CD4-positive, alpha-beta T cell (primary cell): Measurements from ENCODE around the gene DSCAML1. TPM values are rescaled to one million over a fixed set of nuclear protein-coding genes. Genes with fewer than 3 reads are reported as not detected.

Experiments
- ATAC-seq: fragments of 200-7000 bp; cut with Tn5 transposase; one replicate; pipeline ENCODE4 v1.10.0; 2022; ENCODE audit warnings: mild to moderate bottlenecking; ENCODE audit not compliant: poor library complexity
- CTCF ChIA-PET: fragments of 350-600 bp; sonication (Branson Sonifier 250); formaldehyde crosslinking; loops from one replicate; lab custom pipeline; 2021; ENCODE audit warnings: antibody characterized with exemption, inconsistent platforms; lab: Charles Lee
- POLR2A ChIA-PET: fragments of 350-600 bp; sonication (Branson Sonifier 250); formaldehyde crosslinking; loops from one replicate; lab custom pipeline; 2021; ENCODE audit warnings: antibody characterized with exemption, inconsistent platforms; lab: Charles Lee
- DNase-seq, 14 experiments: peaks; one replicate each; pipeline ENCODE4 v3.0.0-alpha.2; 2013 to 2020; ENCODE audit warnings: mixed read lengths in 2 of 14
- H3K27ac ChIP-seq, 2 donors: one replicate each; pipeline versions ENCODE4 v1.5.1 to v1.7.0; 2013; ENCODE audit warnings: low read length in 2 of 2, low read depth in 1 of 2, mild to moderate bottlenecking in 1 of 2
- H3K27me3 ChIP-seq, 2 experiments: 1 replicate in 1 of 2; 2 replicates in 1 of 2; pipeline versions ENCODE4 v1.6.1 to v1.7.0; 2013; ENCODE audit warnings: low read length in 2 of 2, control low read depth in 1 of 2, mild to moderate bottlenecking in 1 of 2, moderate library complexity in 1 of 2; ENCODE audit not compliant: insufficient read depth in 2 of 2, control insufficient read depth in 1 of 2
- H3K36me3 ChIP-seq: one replicate; pipeline ENCODE4 v1.6.1; 2013; ENCODE audit warnings: low read length, control low read depth; ENCODE audit not compliant: insufficient read depth
- H3K4me1 ChIP-seq: one replicate; pipeline ENCODE4 v1.6.1; 2013; ENCODE audit warnings: low read length, control low read depth; ENCODE audit not compliant: insufficient read depth
- H3K4me3 ChIP-seq: one replicate; pipeline ENCODE4 v1.5.1; 2013; ENCODE audit warnings: mild to moderate bottlenecking, low read length, moderate library complexity
- H3K9me3 ChIP-seq, 2 experiments: 1 replicate in 1 of 2; 2 replicates in 1 of 2; pipeline versions ENCODE4 v1.6.1 to v1.7.0; 2013; ENCODE audit warnings: low read length in 2 of 2, mild to moderate bottlenecking in 2 of 2, control low read depth in 1 of 2, moderate library complexity in 1 of 2; ENCODE audit not compliant: control insufficient read depth in 1 of 2, insufficient read depth in 1 of 2
- H3K27ac Mint-ChIP-seq: one replicate; pipeline ENCODE4 v1.8.0; 2020; ENCODE audit warnings: mixed read lengths
- H3K27me3 Mint-ChIP-seq: one replicate; pipeline ENCODE4 v1.8.0; 2021; ENCODE audit warnings: mixed read lengths
- H3K36me3 Mint-ChIP-seq: one replicate; pipeline ENCODE4 v1.8.0; 2021; ENCODE audit warnings: low read depth, mixed read lengths
- H3K4me1 Mint-ChIP-seq: one replicate; pipeline ENCODE4 v1.8.0; 2021; ENCODE audit warnings: low read depth, mixed read lengths
- H3K4me3 Mint-ChIP-seq: one replicate; pipeline ENCODE4 v1.8.0; 2020; ENCODE audit warnings: mild to moderate bottlenecking, mixed read lengths
- H3K9me3 Mint-ChIP-seq: one replicate; pipeline ENCODE4 v1.8.0; 2020; ENCODE audit warnings: mixed read lengths
- CTCF ChIP-seq: fragments of 200-600 bp; IDR thresholded peaks from one replicate; pipeline ENCODE4 v1.8.0; 2022; ENCODE audit warnings: antibody characterized with exemption, mild to moderate bottlenecking
- intact Hi-C, 2 experiments: fragments of 100-400 bp; cut with DNase I in 1 of 2; cut with micrococcal nuclease in 1 of 2; formaldehyde crosslinking; loops; one replicate each; pipeline versions ENCODE4 v1.15.1 to v1.9.0; 2023 to 2025; cut with DNase I, micrococcal nuclease
- total RNA-seq, 174 experiments: library from RNA in 2 of 174; stranded (reverse) in 2 of 174; gene quantifications; one replicate each; pipeline ENCODE4 v1.2.3 and lab custom pipeline; 2021 to 2026

Gene DSCAML1
- total RNA-seq, 2 experiments from 2014 or later, result 0.22 to 0.61 TPM

GRCh38 chr11:117616979-117617378 lies 180.0 kb downstream of the DSCAML1 start:
- Histone ChIP-seq H3K4me3 (no peak overlapping the region), H3K36me3 (no peaks in the 10 kb centered on the region), H3K4me1 (no peaks in the 10 kb centered on the region), H3K9me3 (peaks cover 0 to 7% of the 10 kb centered on the region in 2 experiments), H3K27ac (no peak overlapping the region), H3K27me3 (peaks cover 12% of the 10 kb centered on the region in 2 experiments)
- Mint-ChIP-seq H3K9me3 (peaks cover 4% of the 10 kb centered on the region), H3K4me1 (no peaks in the 10 kb centered on the region), H3K27me3 (peaks cover 15% of the 10 kb centered on the region), H3K4me3 (no peak overlapping the region), H3K27ac (no peak overlapping the region), H3K36me3 (no peaks in the 10 kb centered on the region)
- intact Hi-C loops, result no loop called here
- DNase-seq (no peak), ATAC-seq (no peak)
- TF ChIP-seq CTCF, result no peak
- ChIA-PET CTCF (interaction anchor here (0.6 kb wide), 1 partner anchor 237 kb away, joined by 3 read pairs; no protein-coding TSS in a partner anchor), POLR2A (no interaction called here)

GRCh38 chr11:117614728-117615127 lies 182.3 kb downstream of the DSCAML1 start:
- ATAC-seq, result no peak
- CTCF ChIA-PET, result no interaction called here
- H3K9me3 Mint-ChIP-seq, result no peaks in the 10 kb centered on the region
- Histone ChIP-seq H3K27me3 (peaks cover 10 to 12% of the 10 kb centered on the region in 2 experiments), H3K4me1 (no peaks in the 10 kb centered on the region), H3K4me3 (no peak overlapping the region), H3K9me3 (peaks cover 0 to 7% of the 10 kb centered on the region in 2 experiments), H3K27ac (no peak overlapping the region), H3K36me3 (no peaks in the 10 kb centered on the region)
- no peak for DNase-seq
- intact Hi-C loops, result no loop called here
- H3K27ac Mint-ChIP-seq, result no peak overlapping the region
- H3K4me3 Mint-ChIP-seq, result no peak overlapping the region
- H3K36me3 Mint-ChIP-seq, result no peaks in the 10 kb centered on the region
- TF ChIP-seq CTCF, result no peak
- POLR2A ChIA-PET, result no interaction called here
- H3K4me1 Mint-ChIP-seq, result no peaks in the 10 kb centered on the region
- peaks cover 21% of the 10 kb centered on the region for H3K27me3 Mint-ChIP-seq

- Histone ChIP-seq H3K27ac (no peak overlapping the region), H3K27me3 (peaks cover 10 to 12% of the 10 kb centered on the region in 2 experiments), H3K4me3 (no peak overlapping the region), H3K36me3 (no peaks in the 10 kb centered on the region), H3K4me1 (no peaks in the 10 kb centered on the region), H3K9me3 (peaks cover 0 to 7% of the 10 kb centered on the region in 2 experiments)
- Mint-ChIP-seq H3K9me3 (no peaks in the 10 kb centered on the region), H3K4me1 (no peaks in the 10 kb centered on the region), H3K4me3 (no peak overlapping the region), H3K27ac (no peak overlapping the region), H3K36me3 (no peaks in the 10 kb centered on the region), H3K27me3 (peaks cover 21% of the 10 kb centered on the region)
- intact Hi-C loops, result no loop called here
- ATAC-seq (no peak), DNase-seq (no peak)
- ChIA-PET CTCF (no interaction called here), POLR2A (no interaction called here)
- TF ChIP-seq CTCF, result no peak
Measured at GRCh38 chr11:117613521-117613920, 183.5 kb downstream of the DSCAML1 start.
